ENCODE results near the gene NSD2.

The NSD2 gene

DNA sequence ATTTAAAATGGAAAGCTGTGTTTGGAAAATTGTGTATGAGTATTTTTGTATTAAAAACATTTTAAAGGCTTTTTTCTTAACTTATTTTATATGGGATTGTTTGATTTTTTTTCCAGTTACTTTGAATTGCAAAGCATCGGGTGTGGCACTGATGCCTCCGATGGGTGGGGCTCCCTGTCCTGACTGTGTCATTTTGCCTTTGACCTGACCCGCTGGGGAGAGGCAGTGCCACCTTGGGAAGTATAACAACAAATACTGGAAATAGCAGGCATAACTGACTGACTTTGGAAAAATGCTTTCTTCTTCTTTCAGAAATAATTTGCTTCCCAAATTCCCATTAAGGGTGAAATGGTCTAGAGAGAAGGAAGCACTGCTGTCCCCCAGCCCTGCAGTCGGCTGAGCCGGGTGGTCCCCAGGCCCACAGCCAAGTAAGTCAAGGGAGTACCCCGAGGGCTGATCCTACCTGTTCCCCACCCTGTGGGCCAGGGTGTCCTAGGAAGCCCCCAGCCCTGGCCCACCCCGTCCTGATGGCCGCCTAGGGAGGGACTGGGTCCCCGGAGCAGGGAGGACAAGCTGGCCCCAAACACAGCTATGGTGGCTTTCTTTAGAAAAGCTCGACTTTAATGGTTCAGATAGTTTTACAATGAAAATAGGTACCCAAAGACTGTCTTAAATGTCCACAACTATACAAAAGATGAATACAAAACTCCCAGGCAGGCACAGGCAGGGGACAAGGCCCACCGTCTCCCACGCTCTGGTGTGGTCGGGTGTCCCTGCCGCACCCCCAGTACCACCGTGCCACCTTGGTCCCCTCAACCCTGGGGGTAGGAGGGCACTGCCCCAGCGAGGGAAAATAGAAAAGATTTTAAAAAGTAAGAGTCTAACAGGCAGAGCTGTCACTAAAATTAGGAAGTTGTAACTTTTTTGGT is 111.2 kb downstream of the NSD2 start:
- no peak for FAIRE-seq

DNA sequence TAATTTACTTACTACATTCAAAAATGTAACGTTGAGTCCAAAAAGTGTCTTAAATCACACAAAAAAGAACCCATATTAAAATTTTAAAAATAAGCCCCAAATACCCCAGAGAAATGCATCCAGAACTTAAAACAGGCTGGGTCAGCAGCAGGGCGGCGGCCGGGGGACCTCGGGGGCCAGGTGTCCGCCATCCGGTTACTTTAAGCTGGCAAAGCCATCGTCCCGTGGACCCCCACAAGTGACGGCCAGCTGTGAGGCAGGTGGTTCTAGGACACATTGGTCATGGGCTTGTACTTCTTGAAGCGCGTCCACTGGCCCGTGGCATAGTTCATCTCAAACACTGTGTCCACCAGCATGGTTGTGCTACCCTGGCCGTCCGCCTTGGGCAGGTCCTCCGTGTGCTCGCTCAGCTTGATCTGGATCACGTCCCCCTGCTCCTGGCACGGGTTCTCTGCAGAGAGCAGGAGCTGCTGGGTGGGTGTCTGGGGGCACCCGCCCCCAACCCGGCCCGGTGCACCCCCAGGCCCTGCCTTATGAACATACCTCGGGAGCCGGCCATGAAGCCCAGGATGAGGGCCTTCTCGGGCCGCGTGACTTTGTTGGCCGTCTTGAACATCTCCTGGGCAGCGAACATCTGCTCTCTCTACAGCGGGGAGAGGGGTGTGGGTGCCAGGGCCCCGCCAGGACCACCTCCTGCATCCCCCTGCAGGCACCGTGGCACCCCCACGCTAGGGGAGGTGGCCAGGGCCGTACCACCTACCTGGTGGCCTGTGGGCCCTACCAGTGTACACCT is 112.1 kb downstream of the NSD2 start:
- DNase-seq (ENCODE audit: insufficient read length, low spot score) (no peak), FAIRE-seq (no peak)

More for the DNA sequence above, 111.2 kb downstream of the NSD2 start:
- DNase-seq (ENCODE audit: insufficient read length, low spot score), result no peak

DNA sequence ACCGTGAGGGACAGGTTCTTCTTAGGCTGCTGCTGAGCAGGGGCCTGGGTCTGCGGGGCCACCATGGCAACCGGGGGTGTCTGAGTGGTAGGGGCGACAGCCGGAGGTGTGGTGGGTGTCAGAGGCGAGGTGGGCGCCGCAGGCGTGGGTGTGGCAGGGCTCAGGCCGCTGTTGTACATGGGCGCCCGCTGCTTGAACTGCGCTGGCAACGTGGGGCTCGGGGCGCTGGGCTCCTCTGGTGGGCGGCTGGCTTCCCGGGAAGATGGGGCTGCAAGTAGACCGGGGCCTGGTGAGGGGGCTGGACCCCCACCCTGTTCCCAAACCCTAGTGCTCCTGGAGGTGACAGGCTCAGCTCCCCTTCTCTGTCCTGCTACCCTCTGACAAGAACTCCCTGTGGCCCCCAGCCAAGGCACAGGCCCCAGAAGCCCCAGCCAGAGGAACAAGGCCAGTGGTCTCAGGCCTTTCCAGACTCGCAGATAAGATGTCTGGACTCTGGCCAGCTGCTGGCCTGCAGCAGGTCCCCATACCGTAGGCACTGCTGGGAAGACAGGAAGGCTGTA is 112.7 kb downstream of the NSD2 start:
- FAIRE-seq (no peak), DNase-seq (ENCODE audit: insufficient read length, low spot score) (no peak)

DNA sequence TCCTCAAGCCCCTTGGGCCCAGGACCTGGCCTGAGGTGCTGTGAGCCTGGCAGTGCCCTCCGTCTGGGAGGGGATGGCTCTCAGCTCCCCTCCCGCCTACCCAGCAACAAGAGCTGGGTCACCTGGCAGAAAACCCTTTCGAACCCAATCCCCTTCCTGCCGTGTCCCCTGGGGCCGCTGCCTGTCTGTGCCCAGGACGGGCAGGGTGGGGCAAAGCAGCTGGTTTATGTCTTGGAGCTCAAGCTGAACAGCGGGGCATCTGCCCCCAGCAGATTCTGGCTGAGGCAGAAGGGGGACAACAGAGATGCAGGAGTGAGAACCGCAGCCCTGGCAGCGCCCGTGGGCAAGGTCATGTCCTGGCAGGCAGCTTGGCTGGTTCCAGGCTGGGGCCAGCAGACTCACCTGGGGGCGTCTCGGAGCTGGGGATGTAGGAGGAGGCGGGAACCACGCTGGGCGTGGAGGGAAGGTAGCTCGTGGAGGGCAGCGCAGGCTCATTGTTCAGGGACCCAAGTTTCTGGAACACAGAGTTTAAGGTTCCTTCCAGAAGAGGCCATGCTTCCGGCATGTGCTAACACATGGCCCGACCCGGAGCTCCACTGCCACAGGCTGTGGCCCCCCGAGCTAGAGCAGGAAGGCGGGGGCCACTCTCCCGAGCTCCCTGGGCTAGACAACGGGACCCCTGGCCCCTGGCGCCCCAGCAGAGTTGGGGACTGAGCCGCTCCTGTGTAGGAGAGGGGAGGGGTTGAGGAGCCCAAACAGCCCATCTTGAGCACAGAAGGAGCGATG is 113.4 kb downstream of the NSD2 start:
- FAIRE-seq (no peak), DNase-seq (ENCODE audit: insufficient read length, low spot score) (no peak)

DNA sequence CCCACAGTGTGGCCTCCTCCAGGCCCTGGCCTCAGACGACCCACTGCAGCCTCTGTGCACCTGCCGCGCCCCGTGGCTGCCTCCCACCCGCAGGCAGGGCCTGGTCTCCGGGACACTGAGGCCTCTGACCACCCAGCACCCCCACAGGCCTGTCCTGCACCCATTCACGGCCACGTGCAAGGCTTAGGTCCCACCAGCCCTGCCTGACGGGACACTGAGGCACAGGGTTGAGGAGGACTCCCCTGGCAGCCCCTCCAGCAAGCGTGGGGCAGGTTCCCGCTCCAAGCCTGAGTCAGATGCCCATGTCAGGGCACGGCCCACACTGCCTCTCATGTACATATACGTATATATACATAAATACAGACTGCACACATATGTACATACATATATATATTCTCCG is 114.1 kb downstream of the NSD2 start:
- no peak for FAIRE-seq

DNA sequence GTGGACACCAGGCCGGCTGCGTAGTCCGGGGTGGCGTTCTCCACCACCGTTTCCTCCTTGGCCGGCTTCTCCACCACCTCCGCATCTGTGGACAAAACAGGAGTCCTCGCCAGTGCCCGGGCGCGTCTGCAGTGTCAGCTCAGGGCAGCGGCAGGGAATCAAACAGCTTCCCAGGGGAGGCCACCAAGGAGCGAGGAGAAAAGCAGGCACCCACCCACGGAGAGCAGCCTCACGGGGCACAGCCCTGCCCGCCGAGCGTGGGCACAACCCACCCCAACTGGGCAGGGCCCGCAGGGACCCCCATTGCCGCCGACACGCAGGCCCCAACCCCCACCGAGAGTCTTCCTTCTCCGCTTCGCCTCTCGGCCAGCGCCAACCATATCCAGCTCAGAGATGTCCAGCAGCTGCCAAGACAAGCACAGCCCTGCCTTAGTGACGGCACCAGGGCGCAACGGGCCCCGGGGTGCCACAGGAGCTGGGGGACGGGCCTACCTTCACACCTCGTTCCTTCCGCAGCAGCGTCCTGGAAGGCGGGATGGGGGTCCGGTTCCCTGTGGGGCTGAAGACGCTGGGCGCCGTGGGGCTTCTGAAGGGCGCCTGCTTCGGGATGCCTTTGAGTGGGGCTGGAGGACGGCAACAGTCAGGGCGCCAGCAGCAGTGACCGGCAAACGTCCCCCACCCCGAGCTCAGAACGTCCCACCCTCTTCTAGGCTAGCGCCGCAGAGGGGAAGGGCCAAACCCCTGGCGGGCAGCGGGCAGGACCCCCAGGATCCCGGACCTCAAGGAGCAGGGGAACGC is 114.8 kb downstream of the NSD2 start:
- FAIRE-seq, result no peak
- no peak for DNase-seq (ENCODE audit: insufficient read length, low spot score)

More for the DNA sequence above, 114.1 kb downstream of the NSD2 start:
- no peak for DNase-seq (ENCODE audit: insufficient read length, low spot score)

DNA sequence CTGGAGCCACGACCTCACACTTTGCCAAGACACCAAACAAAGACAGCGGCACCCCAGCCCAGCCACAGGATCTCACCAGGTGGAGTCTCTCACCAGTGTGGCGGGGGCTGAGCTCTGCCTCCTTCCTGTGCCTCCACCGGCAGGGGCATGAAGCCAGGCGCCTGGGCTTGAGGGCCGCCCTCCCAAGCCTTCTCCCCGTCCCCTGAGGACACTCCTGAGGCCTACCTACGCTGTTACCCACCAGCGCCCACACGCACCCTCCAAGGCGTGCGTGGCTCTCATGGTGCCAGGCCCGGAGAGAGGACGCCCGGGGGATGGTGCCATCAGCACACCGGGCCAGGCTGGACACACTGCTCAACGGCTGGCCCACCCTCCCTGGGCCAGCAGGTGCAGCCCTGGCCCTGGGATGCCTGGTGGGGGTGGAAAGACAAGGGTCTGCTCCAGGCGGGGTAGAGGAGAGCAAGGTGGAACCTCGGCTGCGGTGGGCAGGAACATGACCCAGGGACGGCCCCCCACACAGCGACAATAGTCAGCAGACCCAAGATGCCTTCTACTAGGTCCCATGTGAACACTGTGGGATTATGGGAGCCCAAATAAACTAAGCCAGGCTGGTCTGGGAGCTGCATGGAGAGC is 115.5 kb downstream of the NSD2 start:
- FAIRE-seq (no peak), DNase-seq (ENCODE audit: insufficient read length, low spot score) (no peak)

DNA sequence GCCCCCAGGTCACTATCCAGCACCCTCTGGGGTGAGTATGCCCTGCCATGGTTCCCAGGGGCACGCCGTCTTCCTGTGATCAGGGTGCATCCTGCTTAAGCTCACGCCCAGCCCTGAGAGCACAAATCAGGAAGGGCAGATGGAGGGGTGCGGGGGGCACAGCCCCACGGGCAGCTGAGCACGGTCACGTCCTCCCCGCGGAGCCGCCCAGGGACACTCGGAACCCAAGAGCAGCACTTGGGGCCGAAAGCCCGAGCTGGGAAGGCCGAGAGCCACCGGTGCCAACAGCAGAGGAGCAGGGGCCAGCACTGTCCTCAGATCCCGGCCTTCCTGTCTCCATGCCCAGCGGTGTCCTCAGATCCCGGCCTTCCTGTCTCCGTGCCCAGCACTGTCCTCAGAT is 116.1 kb downstream of the NSD2 start:
- DNase-seq (ENCODE audit: insufficient read length, low spot score) (no peak), FAIRE-seq (no peak)

DNA sequence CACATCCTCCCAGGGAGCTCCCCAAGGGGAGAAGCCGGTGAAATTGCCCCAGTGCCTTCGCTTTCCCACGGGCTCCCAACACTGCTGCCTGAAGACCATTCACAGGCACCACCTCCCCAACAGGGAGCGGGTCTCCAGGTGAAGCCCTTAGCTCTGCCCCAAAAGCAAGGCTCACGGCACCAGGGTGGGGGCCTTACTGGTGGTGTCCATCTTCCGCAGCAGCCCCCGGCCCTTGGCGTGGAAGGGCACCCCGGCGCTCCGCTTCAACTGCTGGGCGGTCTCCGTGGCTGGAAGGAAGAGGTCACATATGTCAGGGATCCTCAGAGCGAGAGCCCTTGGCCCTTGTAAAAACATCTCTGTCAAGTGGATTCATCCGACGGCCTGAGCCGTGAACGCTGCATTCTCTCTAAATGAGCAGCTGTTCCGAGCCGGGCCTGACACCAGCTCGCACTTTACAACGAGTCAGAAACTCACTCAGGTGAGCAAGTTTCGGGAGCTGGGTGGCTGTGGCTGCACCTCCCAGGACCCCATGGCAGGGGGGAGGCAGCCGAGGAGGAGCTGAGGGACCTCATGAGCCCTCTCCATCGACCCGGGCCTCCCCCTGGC is 116.6 kb downstream of the NSD2 start:
- FAIRE-seq (no peak), DNase-seq (ENCODE audit: insufficient read length, low spot score) (no peak)

DNA sequence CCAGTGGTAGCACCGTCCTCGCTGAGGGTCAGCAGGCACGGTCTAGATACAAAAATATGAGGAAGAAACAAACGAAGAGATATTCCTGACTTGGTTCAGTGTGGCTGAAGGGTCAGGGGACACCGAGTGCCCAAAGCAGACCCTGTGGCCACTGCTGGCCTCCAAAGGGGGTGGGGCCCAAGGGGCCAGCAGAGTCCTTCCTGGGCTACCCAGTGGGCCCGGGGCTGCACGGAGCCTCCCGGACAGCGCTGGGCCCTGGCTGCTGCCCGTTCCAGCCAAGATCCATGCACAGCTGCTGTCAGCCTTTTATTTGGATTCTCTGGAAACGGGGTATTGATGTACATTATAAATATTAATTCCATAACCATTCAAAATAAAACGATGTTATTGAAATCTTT is 117.1 kb downstream of the NSD2 start:
- FAIRE-seq, result no peak

DNA sequence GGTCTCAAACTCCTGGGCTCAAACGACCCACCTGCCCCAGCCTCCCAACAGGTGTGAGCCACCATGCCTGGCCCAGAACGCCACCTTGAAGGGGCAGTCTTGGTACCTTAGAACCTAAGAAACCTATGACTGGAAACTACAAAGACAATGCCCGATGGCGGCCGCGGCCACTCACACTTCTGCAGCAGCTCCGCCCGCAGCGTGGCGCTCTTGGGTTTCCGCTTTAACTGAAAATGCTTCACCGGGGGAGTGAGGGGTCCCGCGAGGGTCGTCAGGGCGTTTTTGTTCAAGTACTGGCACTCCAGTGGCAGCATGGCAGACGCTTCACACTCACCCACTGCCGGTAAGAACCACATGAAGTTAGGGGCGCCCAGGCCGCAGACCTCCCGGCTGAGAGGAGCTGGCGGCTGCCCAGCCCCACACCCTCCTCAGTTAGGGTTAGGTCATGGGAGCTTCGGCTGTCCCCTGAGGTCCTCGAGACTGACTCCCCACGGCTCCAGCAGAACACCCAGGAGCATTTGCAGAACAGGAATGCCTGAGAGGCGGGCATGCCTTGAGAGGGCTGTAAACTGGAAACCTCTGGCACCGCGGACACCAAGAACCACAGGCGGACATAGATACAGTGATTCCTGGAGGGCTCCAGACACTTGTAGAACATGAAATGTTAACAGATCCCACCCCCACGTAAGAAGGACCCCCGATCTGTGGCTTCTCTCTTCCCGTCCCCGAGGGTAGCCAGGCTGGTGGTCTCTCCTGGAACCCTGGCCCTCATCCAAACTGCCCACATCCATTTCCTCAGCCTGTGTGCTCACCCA is 118.5 kb downstream of the NSD2 start:
- no peak for DNase-seq (ENCODE audit: insufficient read length, low spot score)
- FAIRE-seq, result no peak

More for the DNA sequence above, 117.1 kb downstream of the NSD2 start:
- DNase-seq (ENCODE audit: insufficient read length, low spot score), result no peak

DNA sequence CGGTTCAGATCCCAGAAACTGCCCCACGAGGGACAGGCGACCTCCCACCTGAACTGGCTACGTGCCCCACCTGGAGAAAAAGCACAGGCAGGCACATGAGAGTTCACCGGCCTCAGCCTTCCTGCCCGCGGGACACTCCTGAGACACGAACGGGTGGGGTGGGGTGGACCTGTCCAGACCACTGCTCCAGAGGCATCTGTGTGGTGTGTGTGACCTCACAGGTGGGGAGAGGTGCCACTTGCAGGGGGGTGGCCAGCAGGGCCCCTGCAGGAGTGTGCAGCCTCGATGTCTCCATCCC is 119.1 kb downstream of the NSD2 start:
- no peak for FAIRE-seq

DNA sequence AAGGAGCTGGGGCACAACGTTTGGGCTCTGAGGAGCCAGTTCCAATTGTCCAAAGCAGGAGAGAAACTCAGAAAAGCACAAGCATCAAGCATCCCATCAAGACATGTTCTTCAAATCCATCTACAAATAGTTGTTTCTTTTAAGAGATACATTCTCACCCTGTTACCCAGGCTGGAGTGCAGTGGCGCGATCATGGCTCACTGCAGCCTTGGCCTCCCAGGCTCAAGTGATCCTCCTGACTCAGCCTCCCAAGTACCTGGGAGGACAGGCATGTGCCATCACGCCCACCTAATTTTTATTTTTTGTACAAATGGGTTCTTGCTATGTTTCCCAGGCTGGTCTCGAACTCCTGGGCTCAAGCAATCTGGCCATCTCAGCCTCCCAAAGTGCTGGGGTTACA is 119.5 kb downstream of the NSD2 start:
- no peak for DNase-seq (ENCODE audit: insufficient read length, low spot score)
- FAIRE-seq, result no peak

More for the DNA sequence above, 119.1 kb downstream of the NSD2 start:
- DNase-seq (ENCODE audit: insufficient read length, low spot score), result no peak

DNA sequence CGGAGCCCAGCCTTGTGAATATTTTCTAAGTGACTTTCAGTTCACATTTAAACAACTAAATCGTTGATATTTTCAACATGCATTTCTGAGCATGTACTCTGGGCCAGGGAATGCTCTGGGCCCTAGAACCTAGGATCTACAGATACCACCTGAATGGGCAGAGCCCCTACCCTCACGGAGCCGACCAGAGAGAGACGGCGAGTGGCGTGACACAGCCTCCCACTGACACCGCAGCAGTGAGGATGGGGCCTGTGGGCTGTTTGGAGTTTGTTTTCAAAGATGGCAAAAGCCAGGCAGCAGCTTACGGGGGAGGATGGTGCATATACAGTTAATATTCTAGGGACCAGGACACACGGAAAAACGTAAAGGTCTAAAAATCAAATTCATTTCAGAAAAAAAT is 119.9 kb downstream of the NSD2 start:
- FAIRE-seq (no peak), DNase-seq (ENCODE audit: insufficient read length, low spot score) (no peak)

DNA sequence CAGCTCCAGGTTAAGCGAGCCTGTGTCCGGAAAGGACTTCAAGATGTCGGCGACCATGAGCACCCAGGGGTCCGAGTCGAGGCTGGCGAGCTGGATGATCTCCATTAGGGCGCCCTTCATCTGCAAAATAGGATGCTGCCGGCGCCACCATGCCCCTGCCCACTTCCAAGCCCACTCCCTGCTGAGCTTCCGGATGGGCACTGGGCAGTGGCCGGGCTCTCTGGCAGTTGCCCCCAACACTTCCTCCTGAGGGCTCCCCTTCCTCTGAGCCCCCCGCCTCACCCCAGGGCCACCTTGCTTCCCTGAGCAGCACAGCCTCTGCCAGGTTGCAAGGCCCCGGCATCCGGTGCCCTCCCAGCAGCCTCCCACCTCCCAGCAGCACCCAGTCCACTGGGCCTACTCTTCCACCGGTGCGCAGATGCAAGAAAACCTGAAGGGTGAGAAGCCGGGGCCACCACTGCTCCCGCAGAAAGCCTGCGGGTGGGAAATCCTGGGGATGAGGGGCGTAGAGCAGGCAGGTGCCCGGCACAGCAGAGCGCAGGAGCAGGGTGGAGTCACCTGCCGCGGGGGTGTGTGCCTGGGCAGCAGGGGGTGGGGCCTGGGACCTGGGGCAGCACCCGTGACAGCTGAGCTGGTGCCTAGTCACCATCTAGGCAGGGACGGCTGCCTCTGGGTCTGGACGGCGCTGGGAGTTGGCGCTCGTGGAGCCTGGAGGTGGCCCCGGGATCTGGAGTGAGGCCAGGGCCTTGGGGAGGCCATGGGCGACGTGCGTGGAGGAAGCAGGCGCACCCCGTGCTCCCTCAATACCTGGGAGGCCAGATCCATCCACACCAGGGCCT is 120.6 kb downstream of the NSD2 start:
- FAIRE-seq, result no peak
- no peak for DNase-seq (ENCODE audit: insufficient read length, low spot score)

DNA sequence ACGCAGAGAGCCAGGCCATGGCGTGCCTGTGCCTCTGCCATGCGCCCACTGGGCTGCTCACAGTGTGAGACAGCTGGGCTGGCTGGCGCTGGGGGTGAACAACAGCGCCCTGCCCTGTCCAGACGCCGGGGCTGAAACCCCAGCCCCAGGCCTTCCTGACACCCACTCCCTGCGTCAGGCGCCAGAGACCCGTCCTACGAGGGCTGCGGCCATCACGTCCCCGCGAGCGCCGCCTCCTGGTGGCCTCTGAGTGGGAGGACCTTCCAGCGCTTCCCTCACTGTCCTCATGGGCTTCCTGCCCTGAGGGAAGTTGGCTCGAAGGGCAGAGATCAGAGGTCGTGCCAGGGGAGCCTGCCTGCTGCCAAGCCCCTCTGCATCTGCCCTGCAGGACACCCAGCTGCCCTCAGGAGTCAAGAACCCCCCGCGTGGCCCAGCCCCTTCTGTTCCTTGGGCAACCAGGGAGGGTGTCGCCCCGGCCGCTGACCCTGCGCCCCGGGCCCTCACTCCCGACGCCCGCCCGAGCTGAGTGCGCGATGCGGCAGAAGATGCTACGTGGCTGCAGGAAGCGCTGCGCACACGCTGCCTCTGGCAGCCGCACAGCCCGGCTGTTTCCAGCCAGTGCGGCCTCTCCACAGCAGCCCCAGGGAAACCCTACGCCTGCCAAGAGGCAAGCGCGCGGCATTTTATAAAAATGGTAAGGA is 121.4 kb downstream of the NSD2 start:
- FAIRE-seq (no peak), DNase-seq (ENCODE audit: insufficient read length, low spot score) (no peak)

DNA sequence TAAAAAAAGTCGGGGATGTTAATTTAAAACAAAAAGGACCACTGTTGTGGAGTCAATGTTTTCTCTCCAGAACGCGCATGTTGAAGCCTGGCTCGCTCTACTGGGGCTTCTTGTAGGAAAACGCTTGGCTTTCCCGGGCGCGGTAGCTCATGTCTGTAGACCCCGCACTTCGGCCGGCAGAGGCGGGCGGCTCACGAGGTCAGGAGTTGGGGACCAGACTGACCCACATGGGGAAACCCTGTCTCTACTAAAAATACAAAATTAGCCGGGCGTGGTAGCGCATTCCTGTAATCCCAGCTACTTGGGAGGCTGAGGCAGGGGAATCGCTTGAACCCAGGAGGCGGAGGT is 122.0 kb downstream of the NSD2 start:
- FAIRE-seq, result no peak
- DNase-seq (ENCODE audit: insufficient read length, low spot score), result no peak
